GM21786 (cell line): ENCODE results near the gene PLXDC2.

Experiments used
- ATAC-seq: cut with Tn5 transposase; IDR thresholded peaks from one replicate; pipeline ENCODE4 v1.9.1; 2021; ENCODE audit not compliant: unreplicated experiment

PLXDC2 gene

GRCh38 chr10:19815731-19816410 is 361 bp upstream of the PLXDC2 start:
- ATAC-seq: no peak

GRCh38 chr10:19817231-19817933 is 1.1 kb downstream of the PLXDC2 start:
- ATAC-seq: no peak

GRCh38 chr10:19818876-19819275 is 2.6 kb downstream of the PLXDC2 start:
- ATAC-seq: no peak

GRCh38 chr10:19819419-19820033 is 3.3 kb downstream of the PLXDC2 start:
- ATAC-seq: no peak

- no peak for ATAC-seq
Observed at GRCh38 chr10:19824381-19825342, 8.4 kb downstream of the PLXDC2 start.

- ATAC-seq: no peak
Observed at GRCh38 chr10:19825700-19826099, 9.5 kb downstream of the PLXDC2 start.

GRCh38 chr10:19826712-19827111 is 10.5 kb downstream of the PLXDC2 start:
- no peak for ATAC-seq

GRCh38 chr10:19828278-19829049 is 12.2 kb downstream of the PLXDC2 start:
- ATAC-seq: no peak

GRCh38 chr10:19832699-19833098 is 16.5 kb downstream of the PLXDC2 start:
- no peak for ATAC-seq

GRCh38 chr10:19833170-19833824 is 17.1 kb downstream of the PLXDC2 start:
- no peak for ATAC-seq

GRCh38 chr10:19835952-19836351 is 19.7 kb downstream of the PLXDC2 start:
- ATAC-seq: no peak

GRCh38 chr10:19839090-19839489 is 22.9 kb downstream of the PLXDC2 start:
- ATAC-seq: no peak

- ATAC-seq: no peak
Observed at GRCh38 chr10:19839552-19839951, 23.3 kb downstream of the PLXDC2 start.

GRCh38 chr10:19840776-19841175 is 24.5 kb downstream of the PLXDC2 start:
- no peak for ATAC-seq

- no peak for ATAC-seq
Observed at GRCh38 chr10:19843487-19843886, 27.3 kb downstream of the PLXDC2 start.

- ATAC-seq: no peak
Observed at GRCh38 chr10:19845503-19846368, 29.5 kb downstream of the PLXDC2 start.

- ATAC-seq: no peak
Observed at GRCh38 chr10:19847321-19847720, 31.1 kb downstream of the PLXDC2 start.

- no peak for ATAC-seq
Observed at GRCh38 chr10:19848226-19848985, 32.2 kb downstream of the PLXDC2 start.
